ENCODE data around the gene NCF2.

NCF2 gene

DNA sequence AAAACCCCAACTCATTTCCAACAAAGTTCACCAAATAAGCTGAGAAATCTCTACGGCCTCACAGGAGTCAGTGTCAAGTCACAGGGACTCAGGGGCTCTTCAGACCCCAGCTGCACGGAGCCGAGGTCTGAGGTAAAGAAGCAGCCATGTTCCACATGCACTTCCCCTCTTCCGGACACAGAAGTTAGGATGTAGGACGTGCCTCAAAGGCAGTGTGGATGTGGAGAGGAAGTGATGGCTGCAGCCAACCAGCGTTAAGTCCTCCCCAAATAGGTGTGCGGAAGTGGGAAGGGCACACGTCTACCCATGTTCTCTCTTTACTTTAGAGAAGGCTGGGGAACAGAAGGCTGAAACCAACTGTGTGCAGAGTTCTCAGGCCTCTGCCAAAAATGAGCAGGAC is 14.6 kb upstream of the NCF2 start:
- TF ChIP-seq, protein P1, sequence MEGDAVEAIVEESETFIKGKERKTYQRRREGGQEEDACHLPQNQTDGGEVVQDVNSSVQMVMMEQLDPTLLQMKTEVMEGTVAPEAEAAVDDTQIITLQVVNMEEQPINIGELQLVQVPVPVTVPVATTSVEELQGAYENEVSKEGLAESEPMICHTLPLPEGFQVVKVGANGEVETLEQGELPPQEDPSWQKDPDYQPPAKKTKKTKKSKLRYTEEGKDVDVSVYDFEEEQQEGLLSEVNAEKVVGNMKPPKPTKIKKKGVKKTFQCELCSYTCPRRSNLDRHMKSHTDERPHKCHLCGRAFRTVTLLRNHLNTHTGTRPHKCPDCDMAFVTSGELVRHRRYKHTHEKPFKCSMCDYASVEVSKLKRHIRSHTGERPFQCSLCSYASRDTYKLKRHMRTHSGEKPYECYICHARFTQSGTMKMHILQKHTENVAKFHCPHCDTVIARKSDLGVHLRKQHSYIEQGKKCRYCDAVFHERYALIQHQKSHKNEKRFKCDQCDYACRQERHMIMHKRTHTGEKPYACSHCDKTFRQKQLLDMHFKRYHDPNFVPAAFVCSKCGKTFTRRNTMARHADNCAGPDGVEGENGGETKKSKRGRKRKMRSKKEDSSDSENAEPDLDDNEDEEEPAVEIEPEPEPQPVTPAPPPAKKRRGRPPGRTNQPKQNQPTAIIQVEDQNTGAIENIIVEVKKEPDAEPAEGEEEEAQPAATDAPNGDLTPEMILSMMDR (IDR thresholded peaks at IDR 0.05; ENCODE audit: borderline replicate concordance, control extremely low read depth, extremely low read depth, insufficient read depth, missing control alignments), result no peak
- DNase-seq (ENCODE audit: low spot score), result no peak
- in situ Hi-C loops (cut with MboI; ENCODE audit: low sequenced_read_pairs, unreplicated experiment), result no loop called here

GRCh38 chr1:183604038-183604808 is 14.0 kb upstream of the NCF2 start:
- TF ChIP-seq, protein P1 (IDR thresholded peaks at IDR 0.05; ENCODE audit: borderline replicate concordance, control extremely low read depth, extremely low read depth, insufficient read depth, missing control alignments), result no peak
- in situ Hi-C loops (cut with MboI; ENCODE audit: low sequenced_read_pairs, unreplicated experiment), result no loop called here
- peak; percentile 61 for DNase-seq (ENCODE audit: low spot score)

GRCh38 chr1:183602510-183602909 is 12.3 kb upstream of the NCF2 start:
- in situ Hi-C loops (cut with MboI; ENCODE audit: low sequenced_read_pairs, unreplicated experiment), result no loop called here
- TF ChIP-seq, protein P1 (IDR thresholded peaks at IDR 0.05; ENCODE audit: borderline replicate concordance, control extremely low read depth, extremely low read depth, insufficient read depth, missing control alignments), result no peak
- no peak for DNase-seq (ENCODE audit: low spot score)

DNA sequence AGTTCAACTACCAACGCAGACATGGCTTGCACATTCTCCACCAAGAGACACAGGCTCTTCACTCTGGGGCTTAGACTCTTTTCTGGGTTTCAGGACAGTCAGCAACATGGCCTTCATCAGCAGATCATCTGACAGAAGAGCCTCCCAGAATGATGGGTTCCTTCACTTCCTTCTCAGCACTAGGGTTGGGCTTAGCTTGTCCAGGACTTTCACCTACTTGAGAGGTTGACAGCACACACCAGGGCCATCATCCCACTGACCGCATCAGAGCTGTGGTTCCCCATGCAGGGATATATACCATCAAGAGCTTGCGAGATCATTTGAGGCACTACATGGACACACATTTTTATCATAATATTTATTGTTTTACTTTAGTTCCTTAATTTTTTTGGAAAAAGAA is 10.4 kb upstream of the NCF2 start:
- no peak for DNase-seq (ENCODE audit: low spot score)
- TF ChIP-seq, protein P1 (IDR thresholded peaks at IDR 0.05; ENCODE audit: borderline replicate concordance, control extremely low read depth, extremely low read depth, insufficient read depth, missing control alignments), result no peak
- in situ Hi-C loops (cut with MboI; ENCODE audit: low sequenced_read_pairs, unreplicated experiment), result no loop called here

DNA sequence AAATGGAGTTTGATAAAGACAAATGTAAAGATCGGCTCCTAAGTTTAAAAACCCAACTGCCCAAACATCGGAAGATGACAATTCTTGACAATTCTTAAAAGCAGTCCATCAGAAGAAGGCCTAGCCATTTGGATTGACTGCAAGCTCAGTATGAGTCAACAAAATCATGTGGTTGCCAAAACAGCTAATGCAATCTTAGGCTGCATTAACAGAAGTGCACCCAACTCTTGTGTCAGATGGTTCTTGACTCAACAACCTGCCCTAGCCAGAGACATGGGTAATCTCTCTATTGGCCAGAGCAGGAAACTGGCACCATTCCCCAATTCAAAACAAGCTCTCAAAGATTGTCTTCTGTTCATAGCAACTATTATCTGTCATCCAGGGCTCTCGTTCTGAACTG is 9.9 kb upstream of the NCF2 start:
- DNase-seq (ENCODE audit: low spot score), result no peak
- TF ChIP-seq, protein P1 (IDR thresholded peaks at IDR 0.05; ENCODE audit: borderline replicate concordance, control extremely low read depth, extremely low read depth, insufficient read depth, missing control alignments), result no peak
- in situ Hi-C loops (cut with MboI; ENCODE audit: low sequenced_read_pairs, unreplicated experiment), result no loop called here

GRCh38 chr1:183598386-183598785 is 8.1 kb upstream of the NCF2 start:
- in situ Hi-C loops (cut with MboI; ENCODE audit: low sequenced_read_pairs, unreplicated experiment), result no loop called here
- TF ChIP-seq, protein P1 (IDR thresholded peaks at IDR 0.05; ENCODE audit: borderline replicate concordance, control extremely low read depth, extremely low read depth, insufficient read depth, missing control alignments), result no peak
- DNase-seq (ENCODE audit: low spot score), result no peak
